ENCODE results near the gene SEL1L3.

Gene SEL1L3

DNA sequence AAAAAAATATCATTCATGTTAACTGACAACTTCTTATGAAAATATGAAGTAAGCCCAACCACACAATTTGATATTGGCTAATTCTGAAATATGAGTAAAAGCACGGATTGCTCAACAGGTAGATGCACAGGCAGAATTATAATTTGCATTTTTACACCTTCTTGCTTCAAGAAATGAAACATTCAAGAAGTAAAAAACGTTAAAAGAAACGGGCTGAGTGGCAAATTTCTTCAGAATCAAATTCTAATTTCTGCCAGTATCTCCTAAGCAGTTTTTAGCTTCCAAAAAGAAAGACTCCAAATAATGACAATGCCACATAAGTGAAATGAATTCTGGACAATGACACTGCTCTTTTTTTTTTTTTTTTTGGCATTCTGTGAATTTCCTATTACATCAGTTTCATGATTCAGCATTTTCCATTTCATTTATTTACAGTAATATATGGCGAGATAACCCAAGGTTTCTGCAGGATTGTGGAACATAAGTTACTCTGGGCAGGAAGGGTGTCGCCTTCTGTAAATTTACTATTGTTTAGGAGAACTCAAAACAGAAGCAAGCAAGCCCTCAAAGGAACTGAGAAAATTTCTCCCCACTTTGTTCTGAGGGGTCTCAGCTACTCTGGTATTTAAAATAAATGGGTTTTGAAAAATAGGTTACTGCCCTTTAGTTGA is 1.4 kb downstream of the SEL1L3 start:
- ChIA-PET CTCF (no interaction called here), POLR2A (no interaction called here)
- H3K36me3 ChIP-seq (ENCODE audit: control insufficient read depth in 2 of 2, insufficient read depth in 1 of 2, low read length in 2 of 2): no peaks in the 10 kb centered on the region
- H3K4me3 ChIP-seq (ENCODE audit: low read depth, low read length): peak overlapping the region; percentile 58
- TF ChIP-seq SCRT2 (tag by site-specific recombination; IDR thresholded peaks at IDR 0.05) (peak; percentile 79), ZNF302 (tag by site-specific recombination; IDR thresholded peaks at IDR 0.05; ENCODE audit: low read depth) (no peak)
- TF ChIP-seq, protein P1, sequence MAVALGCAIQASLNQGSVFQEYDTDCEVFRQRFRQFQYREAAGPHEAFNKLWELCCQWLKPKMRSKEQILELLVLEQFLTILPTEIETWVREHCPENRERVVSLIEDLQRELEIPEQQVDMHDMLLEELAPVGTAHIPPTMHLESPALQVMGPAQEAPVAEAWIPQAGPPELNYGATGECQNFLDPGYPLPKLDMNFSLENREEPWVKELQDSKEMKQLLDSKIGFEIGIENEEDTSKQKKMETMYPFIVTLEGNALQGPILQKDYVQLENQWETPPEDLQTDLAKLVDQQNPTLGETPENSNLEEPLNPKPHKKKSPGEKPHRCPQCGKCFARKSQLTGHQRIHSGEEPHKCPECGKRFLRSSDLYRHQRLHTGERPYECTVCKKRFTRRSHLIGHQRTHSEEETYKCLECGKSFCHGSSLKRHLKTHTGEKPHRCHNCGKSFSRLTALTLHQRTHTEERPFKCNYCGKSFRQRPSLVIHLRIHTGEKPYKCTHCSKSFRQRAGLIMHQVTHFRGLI (tag by site-specific recombination; IDR thresholded peaks at IDR 0.05): peak; percentile 30; the same call in 1 of the 2 replicates
- no peak overlapping the region for H3K27ac ChIP-seq (ENCODE audit: extremely low read depth, low read depth, low read length)
- no peaks in the 10 kb centered on the region for H3K4me1 ChIP-seq (ENCODE audit: control insufficient read depth, insufficient read depth, low read length)
- no peaks in the 10 kb centered on the region for H3K9me3 ChIP-seq (ENCODE audit: control insufficient read depth, insufficient read depth, low read depth, low read length)

DNA sequence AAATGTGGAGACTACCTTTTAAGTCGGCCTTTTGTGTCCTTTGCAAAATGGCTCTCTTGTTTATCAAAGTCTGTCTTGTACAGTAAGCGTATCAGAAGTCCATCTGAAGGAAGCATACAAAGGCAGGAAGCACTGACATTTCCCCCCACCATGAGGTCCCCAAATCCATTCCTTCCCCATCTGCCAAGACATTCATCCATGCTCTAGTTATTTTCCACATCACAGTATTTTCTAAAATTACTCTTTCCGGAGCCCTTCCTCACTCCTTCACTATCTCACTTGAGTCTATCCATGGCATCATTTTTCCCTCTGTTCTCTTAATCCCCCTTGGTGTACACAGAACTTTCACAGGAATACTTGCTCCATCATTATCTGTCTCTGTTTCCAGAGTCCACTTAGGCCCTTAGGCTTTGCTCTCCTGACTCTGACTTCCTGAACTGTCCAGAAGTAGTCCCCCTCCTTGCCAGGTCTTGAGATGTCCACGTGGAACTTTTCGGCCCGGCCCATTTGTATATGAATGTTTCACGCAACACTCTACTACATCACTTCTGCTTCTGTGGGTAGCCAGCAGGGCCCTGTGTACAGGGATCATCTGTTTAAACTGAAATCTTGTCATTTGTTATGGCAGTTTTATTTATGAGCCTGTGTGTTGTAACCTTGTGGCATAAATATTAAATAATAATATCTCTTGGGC is 2.1 kb downstream of the SEL1L3 start:
- no peaks in the 10 kb centered on the region for H3K9me3 ChIP-seq (ENCODE audit: control insufficient read depth, insufficient read depth, low read depth, low read length)
- no peaks in the 10 kb centered on the region for H3K36me3 ChIP-seq (ENCODE audit: control insufficient read depth in 2 of 2, insufficient read depth in 1 of 2, low read length in 2 of 2)
- no peaks in the 10 kb centered on the region for H3K4me1 ChIP-seq (ENCODE audit: control insufficient read depth, insufficient read depth, low read length)
- no peak overlapping the region for H3K27ac ChIP-seq (ENCODE audit: extremely low read depth, low read depth, low read length)
- no peak overlapping the region for H3K4me3 ChIP-seq (ENCODE audit: low read depth, low read length)
- ChIA-PET CTCF (no interaction called here), POLR2A (interaction anchor here (1.6 kb wide), 1 partner anchor 53 kb away, joined by 5 read pairs; the partner anchor contains the start of gene SMIM20)
- TF ChIP-seq ZNF211 (tag by site-specific recombination; IDR thresholded peaks at IDR 0.05; ENCODE audit: low read depth): no peak
- TF ChIP-seq ZNF521 (tag by site-specific recombination; IDR thresholded peaks at IDR 0.05): no peak
- TF ChIP-seq HOXA7 (CRISPR knock-in tag; IDR thresholded peaks at IDR 0.05; ENCODE audit: borderline replicate concordance): no peak
- no peak for TF ChIP-seq SP7 (tag by site-specific recombination; IDR thresholded peaks at IDR 0.05)
- TF ChIP-seq, protein P2, sequence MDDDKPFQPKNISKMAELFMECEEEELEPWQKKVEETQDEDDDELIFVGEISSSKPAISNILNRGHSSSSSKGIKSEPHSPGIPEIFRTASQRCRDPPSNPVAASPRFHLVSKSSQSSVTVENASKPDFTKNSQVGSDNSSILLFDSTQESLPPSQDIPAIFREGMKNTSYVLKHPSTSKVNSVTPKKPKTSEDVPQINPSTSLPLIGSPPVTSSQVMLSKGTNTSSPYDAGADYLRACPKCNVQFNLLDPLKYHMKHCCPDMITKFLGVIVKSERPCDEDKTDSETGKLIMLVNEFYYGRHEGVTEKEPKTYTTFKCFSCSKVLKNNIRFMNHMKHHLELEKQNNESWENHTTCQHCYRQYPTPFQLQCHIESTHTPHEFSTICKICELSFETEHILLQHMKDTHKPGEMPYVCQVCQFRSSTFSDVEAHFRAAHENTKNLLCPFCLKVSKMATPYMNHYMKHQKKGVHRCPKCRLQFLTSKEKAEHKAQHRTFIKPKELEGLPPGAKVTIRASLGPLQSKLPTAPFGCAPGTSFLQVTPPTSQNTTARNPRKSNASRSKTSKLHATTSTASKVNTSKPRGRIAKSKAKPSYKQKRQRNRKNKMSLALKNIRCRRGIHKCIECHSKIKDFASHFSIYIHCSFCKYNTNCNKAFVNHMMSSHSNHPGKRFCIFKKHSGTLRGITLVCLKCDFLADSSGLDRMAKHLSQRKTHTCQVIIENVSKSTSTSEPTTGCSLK (tag by site-specific recombination; IDR thresholded peaks at IDR 0.05): no peak
- no peak for TF ChIP-seq ZNF596 (tag by site-specific recombination; IDR thresholded peaks at IDR 0.05)
- TF ChIP-seq, protein P3, sequence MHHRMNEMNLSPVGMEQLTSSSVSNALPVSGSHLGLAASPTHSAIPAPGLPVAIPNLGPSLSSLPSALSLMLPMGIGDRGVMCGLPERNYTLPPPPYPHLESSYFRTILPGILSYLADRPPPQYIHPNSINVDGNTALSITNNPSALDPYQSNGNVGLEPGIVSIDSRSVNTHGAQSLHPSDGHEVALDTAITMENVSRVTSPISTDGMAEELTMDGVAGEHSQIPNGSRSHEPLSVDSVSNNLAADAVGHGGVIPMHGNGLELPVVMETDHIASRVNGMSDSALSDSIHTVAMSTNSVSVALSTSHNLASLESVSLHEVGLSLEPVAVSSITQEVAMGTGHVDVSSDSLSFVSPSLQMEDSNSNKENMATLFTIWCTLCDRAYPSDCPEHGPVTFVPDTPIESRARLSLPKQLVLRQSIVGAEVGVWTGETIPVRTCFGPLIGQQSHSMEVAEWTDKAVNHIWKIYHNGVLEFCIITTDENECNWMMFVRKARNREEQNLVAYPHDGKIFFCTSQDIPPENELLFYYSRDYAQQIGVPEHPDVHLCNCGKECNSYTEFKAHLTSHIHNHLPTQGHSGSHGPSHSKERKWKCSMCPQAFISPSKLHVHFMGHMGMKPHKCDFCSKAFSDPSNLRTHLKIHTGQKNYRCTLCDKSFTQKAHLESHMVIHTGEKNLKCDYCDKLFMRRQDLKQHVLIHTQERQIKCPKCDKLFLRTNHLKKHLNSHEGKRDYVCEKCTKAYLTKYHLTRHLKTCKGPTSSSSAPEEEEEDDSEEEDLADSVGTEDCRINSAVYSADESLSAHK (tag by site-specific recombination; IDR thresholded peaks at IDR 0.05): no peak
- no peak for TF ChIP-seq ZNF169 (tag by site-specific recombination; IDR thresholded peaks at IDR 0.05)
- TF ChIP-seq, protein P4, sequence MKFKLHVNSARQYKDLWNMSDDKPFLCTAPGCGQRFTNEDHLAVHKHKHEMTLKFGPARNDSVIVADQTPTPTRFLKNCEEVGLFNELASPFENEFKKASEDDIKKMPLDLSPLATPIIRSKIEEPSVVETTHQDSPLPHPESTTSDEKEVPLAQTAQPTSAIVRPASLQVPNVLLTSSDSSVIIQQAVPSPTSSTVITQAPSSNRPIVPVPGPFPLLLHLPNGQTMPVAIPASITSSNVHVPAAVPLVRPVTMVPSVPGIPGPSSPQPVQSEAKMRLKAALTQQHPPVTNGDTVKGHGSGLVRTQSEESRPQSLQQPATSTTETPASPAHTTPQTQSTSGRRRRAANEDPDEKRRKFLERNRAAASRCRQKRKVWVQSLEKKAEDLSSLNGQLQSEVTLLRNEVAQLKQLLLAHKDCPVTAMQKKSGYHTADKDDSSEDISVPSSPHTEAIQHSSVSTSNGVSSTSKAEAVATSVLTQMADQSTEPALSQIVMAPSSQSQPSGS (tag by site-specific recombination; IDR thresholded peaks at IDR 0.05; ENCODE audit: low read depth): no peak
- no peak for TF ChIP-seq ZNF777 (tag by site-specific recombination; IDR thresholded peaks at IDR 0.05; ENCODE audit: borderline replicate concordance)
- no peak for TF ChIP-seq ZNF354C (tag by site-specific recombination; IDR thresholded peaks at IDR 0.05; ENCODE audit: borderline replicate concordance, low read depth)
- TF ChIP-seq ZFP41 (tag by site-specific recombination; IDR thresholded peaks at IDR 0.05; ENCODE audit: borderline replicate concordance): no peak
- TF ChIP-seq YY1 (tag by site-specific recombination; IDR thresholded peaks at IDR 0.05): no peak
- TF ChIP-seq ZNF561 (tag by site-specific recombination; IDR thresholded peaks at IDR 0.05; ENCODE audit: borderline replicate concordance): no peak
- TF ChIP-seq ZNF501 (tag by site-specific recombination; IDR thresholded peaks at IDR 0.05): no peak
- TF ChIP-seq ZNF544 (tag by site-specific recombination; IDR thresholded peaks at IDR 0.05): no peak
- TF ChIP-seq, protein P5, sequence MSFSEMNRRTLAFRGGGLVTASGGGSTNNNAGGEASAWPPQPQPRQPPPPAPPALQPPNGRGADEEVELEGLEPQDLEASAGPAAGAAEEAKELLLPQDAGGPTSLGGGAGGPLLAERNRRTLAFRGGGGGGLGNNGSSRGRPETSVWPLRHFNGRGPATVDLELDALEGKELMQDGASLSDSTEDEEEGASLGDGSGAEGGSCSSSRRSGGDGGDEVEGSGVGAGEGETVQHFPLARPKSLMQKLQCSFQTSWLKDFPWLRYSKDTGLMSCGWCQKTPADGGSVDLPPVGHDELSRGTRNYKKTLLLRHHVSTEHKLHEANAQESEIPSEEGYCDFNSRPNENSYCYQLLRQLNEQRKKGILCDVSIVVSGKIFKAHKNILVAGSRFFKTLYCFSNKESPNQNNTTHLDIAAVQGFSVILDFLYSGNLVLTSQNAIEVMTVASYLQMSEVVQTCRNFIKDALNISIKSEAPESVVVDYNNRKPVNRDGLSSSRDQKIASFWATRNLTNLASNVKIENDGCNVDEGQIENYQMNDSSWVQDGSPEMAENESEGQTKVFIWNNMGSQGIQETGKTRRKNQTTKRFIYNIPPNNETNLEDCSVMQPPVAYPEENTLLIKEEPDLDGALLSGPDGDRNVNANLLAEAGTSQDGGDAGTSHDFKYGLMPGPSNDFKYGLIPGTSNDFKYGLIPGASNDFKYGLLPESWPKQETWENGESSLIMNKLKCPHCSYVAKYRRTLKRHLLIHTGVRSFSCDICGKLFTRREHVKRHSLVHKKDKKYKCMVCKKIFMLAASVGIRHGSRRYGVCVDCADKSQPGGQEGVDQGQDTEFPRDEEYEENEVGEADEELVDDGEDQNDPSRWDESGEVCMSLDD (tag by site-specific recombination; IDR thresholded peaks at IDR 0.05): no peak
- no peak for TF ChIP-seq ZSCAN30 (tag by site-specific recombination; IDR thresholded peaks at IDR 0.05)
